ENCODE results near the gene AMPD3. TPM values are rescaled to one million over a fixed set of nuclear protein-coding genes. Genes with fewer than 3 reads are reported as not detected.

AMPD3 gene
- total RNA-seq, 1 donor from 2014 or later = 3.0 TPM

- H3K27ac Mint-ChIP-seq = no peak overlapping the region
- H3K4me2 ChIP-seq = no peak overlapping the region
- H3F3A ChIP-seq (ENCODE audit: low read depth) = no peaks in the 10 kb centered on the region
- H3K27me3 Mint-ChIP-seq (ENCODE audit: insufficient read depth, low read depth) = peaks cover 7% of the 10 kb centered on the region
- no peaks in the 10 kb centered on the region for H4K20me1 ChIP-seq (ENCODE audit: low read depth)
- H3K4me1 Mint-ChIP-seq = peaks cover 12% of the 10 kb centered on the region
- H3K9me3 Mint-ChIP-seq = no peaks in the 10 kb centered on the region
- H3K36me3 Mint-ChIP-seq = no peaks in the 10 kb centered on the region
- no peak overlapping the region for H3K4me3 Mint-ChIP-seq
- no peaks in the 10 kb centered on the region for H3K4me1 ChIP-seq
- no peak overlapping the region for H2AFZ ChIP-seq (replicated peaks)
- H3K9ac ChIP-seq = no peak overlapping the region
- H3K9me3 ChIP-seq (ENCODE audit: low read depth) = no peaks in the 10 kb centered on the region
- TF ChIP-seq EZH2 (IDR thresholded peaks at IDR 0.05) (no peak), EZH2phosphoT487 (IDR thresholded peaks at IDR 0.05) (no peak), CTCF (IDR thresholded peaks at IDR 0.05) (no peak)
- no peaks in the 10 kb centered on the region for H3K79me2 ChIP-seq (ENCODE audit: low read depth)
- H3K4me3 ChIP-seq = no peak overlapping the region
- DNase-seq (ENCODE audit: low spot score) = no peak
- H3K36me3 ChIP-seq = no peaks in the 10 kb centered on the region
- H3K27me3 ChIP-seq = no peaks in the 10 kb centered on the region
- no peak overlapping the region for H3K27ac ChIP-seq
Measured at GRCh38 chr11:10480026-10480425, 25.0 kb downstream of the AMPD3 start.

GRCh38 chr11:10480760-10481159 is 25.7 kb downstream of the AMPD3 start:
- DNase-seq (ENCODE audit: low spot score) = no peak
- H3F3A ChIP-seq (ENCODE audit: low read depth) = no peaks in the 10 kb centered on the region
- H3K79me2 ChIP-seq (ENCODE audit: low read depth) = no peaks in the 10 kb centered on the region
- no peak overlapping the region for H3K27ac ChIP-seq
- no peaks in the 10 kb centered on the region for H3K4me1 ChIP-seq
- H3K4me2 ChIP-seq = no peak overlapping the region
- no peaks in the 10 kb centered on the region for H3K9me3 ChIP-seq (ENCODE audit: low read depth)
- no peaks in the 10 kb centered on the region for H3K27me3 ChIP-seq
- H3K9ac ChIP-seq = no peak overlapping the region
- H3K27me3 Mint-ChIP-seq (ENCODE audit: insufficient read depth, low read depth) = peaks cover 7% of the 10 kb centered on the region
- no peak overlapping the region for H3K4me3 Mint-ChIP-seq
- H4K20me1 ChIP-seq (ENCODE audit: low read depth) = no peaks in the 10 kb centered on the region
- TF ChIP-seq CTCF (IDR thresholded peaks at IDR 0.05) (no peak), EZH2phosphoT487 (IDR thresholded peaks at IDR 0.05) (no peak), EZH2 (IDR thresholded peaks at IDR 0.05) (no peak)
- H3K27ac Mint-ChIP-seq = no peak overlapping the region
- H3K9me3 Mint-ChIP-seq = no peaks in the 10 kb centered on the region
- H2AFZ ChIP-seq (replicated peaks) = no peak overlapping the region
- no peaks in the 10 kb centered on the region for H3K36me3 Mint-ChIP-seq
- H3K4me1 Mint-ChIP-seq = peaks cover 12% of the 10 kb centered on the region
- no peak overlapping the region for H3K4me3 ChIP-seq
- no peaks in the 10 kb centered on the region for H3K36me3 ChIP-seq

- H3K27ac Mint-ChIP-seq = peak overlapping the region; percentile 14
- no peaks in the 10 kb centered on the region for H3K36me3 Mint-ChIP-seq
- Histone ChIP-seq H3F3A (ENCODE audit: low read depth) (no peaks in the 10 kb centered on the region), H3K4me3 (no peak overlapping the region), H3K79me2 (ENCODE audit: low read depth) (no peaks in the 10 kb centered on the region), H3K9ac (no peak overlapping the region), H4K20me1 (ENCODE audit: low read depth) (no peaks in the 10 kb centered on the region), H3K9me3 (ENCODE audit: low read depth) (no peaks in the 10 kb centered on the region), H3K4me2 (no peak overlapping the region), H3K36me3 (no peaks in the 10 kb centered on the region), H3K4me1 (no peaks in the 10 kb centered on the region), H3K27ac (no peak overlapping the region), H2AFZ (replicated peaks) (no peak overlapping the region), H3K27me3 (no peaks in the 10 kb centered on the region)
- H3K27me3 Mint-ChIP-seq (ENCODE audit: insufficient read depth, low read depth) = peaks cover 7% of the 10 kb centered on the region
- peaks cover 12% of the 10 kb centered on the region for H3K4me1 Mint-ChIP-seq
- TF ChIP-seq EZH2phosphoT487 (IDR thresholded peaks at IDR 0.05) = no peak
- DNase-seq (ENCODE audit: low spot score) = no peak
- no peak overlapping the region for H3K4me3 Mint-ChIP-seq
- H3K9me3 Mint-ChIP-seq = no peaks in the 10 kb centered on the region
Measured at GRCh38 chr11:10481560-10482349, 26.7 kb downstream of the AMPD3 start.

- TF ChIP-seq EZH2phosphoT487 (IDR thresholded peaks at IDR 0.05) = no peak
- TF ChIP-seq CTCF (IDR thresholded peaks at IDR 0.05) = no peak
- TF ChIP-seq EZH2 (IDR thresholded peaks at IDR 0.05) = no peak
- H3F3A ChIP-seq (ENCODE audit: low read depth) = no peaks in the 10 kb centered on the region
- H3K27me3 ChIP-seq = no peaks in the 10 kb centered on the region
- no peaks in the 10 kb centered on the region for H3K79me2 ChIP-seq (ENCODE audit: low read depth)
- no peak overlapping the region for H3K4me3 Mint-ChIP-seq
- H3K27ac ChIP-seq = no peak overlapping the region
- no peaks in the 10 kb centered on the region for H3K4me1 ChIP-seq
- no peaks in the 10 kb centered on the region for H4K20me1 ChIP-seq (ENCODE audit: low read depth)
- no peaks in the 10 kb centered on the region for H3K9me3 ChIP-seq (ENCODE audit: low read depth)
- H3K9ac ChIP-seq = no peak overlapping the region
- H3K36me3 ChIP-seq = no peaks in the 10 kb centered on the region
- no peak overlapping the region for H2AFZ ChIP-seq (replicated peaks)
- H3K27ac Mint-ChIP-seq = no peak overlapping the region
- peaks cover 11% of the 10 kb centered on the region for H3K4me1 Mint-ChIP-seq
- peaks cover under 1% of the 10 kb centered on the region for H3K27me3 Mint-ChIP-seq (ENCODE audit: insufficient read depth, low read depth)
- H3K36me3 Mint-ChIP-seq = no peaks in the 10 kb centered on the region
- no peak overlapping the region for H3K4me2 ChIP-seq
- no peak for DNase-seq (ENCODE audit: low spot score)
- no peak overlapping the region for H3K4me3 ChIP-seq
- no peaks in the 10 kb centered on the region for H3K9me3 Mint-ChIP-seq
Measured at GRCh38 chr11:10483174-10483573, 28.1 kb downstream of the AMPD3 start.

All from neural progenitor cell (in vitro differentiated cells).